ENCODE results near the gene HINT3.

DNA sequence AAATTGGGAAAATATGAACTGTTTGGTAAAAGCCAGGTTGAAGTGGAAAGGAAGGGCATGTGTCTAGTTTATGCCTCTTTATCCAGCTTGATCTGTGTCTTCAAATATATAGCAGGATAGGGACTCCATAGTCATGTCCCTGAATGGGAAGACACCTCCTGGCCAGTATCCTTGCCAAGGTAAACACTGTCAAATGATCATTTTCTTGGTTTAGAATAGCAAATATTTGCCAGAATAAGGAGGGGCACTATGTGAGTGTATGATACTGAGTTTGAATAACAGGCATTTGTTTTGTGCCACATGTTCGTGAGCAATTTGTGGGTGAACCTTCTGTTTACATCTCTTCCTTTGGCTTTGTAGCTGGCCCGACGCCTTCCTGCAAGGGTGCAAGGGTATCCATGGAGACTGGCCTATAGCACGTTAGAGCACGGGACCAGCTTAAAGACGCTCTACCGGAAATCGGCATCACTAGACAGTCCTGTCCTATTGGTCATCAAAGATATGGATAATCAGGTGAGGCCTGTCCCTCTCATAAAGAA lies 34.2 kb upstream of the HINT3 start:
- TF ChIP-seq POLR2A (IDR thresholded peaks at IDR 0.05; ENCODE audit: borderline replicate concordance, extremely low read depth, insufficient read depth, insufficient read length) (no peak), ZNF274 (IDR thresholded peaks at IDR 0.05; ENCODE audit: low read depth, low read length) (no peak), YY1 (IDR thresholded peaks at IDR 0.05; ENCODE audit: extremely low read depth, insufficient replicate concordance, low read depth, low read length) (no peak), SP1 (IDR thresholded peaks at IDR 0.05; ENCODE audit: low read depth) (no peak), EZH2phosphoT487 (IDR thresholded peaks at IDR 0.05; ENCODE audit: borderline replicate concordance) (no peak)
- TF ChIP-seq, protein P1, sequence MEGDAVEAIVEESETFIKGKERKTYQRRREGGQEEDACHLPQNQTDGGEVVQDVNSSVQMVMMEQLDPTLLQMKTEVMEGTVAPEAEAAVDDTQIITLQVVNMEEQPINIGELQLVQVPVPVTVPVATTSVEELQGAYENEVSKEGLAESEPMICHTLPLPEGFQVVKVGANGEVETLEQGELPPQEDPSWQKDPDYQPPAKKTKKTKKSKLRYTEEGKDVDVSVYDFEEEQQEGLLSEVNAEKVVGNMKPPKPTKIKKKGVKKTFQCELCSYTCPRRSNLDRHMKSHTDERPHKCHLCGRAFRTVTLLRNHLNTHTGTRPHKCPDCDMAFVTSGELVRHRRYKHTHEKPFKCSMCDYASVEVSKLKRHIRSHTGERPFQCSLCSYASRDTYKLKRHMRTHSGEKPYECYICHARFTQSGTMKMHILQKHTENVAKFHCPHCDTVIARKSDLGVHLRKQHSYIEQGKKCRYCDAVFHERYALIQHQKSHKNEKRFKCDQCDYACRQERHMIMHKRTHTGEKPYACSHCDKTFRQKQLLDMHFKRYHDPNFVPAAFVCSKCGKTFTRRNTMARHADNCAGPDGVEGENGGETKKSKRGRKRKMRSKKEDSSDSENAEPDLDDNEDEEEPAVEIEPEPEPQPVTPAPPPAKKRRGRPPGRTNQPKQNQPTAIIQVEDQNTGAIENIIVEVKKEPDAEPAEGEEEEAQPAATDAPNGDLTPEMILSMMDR (IDR thresholded peaks at IDR 0.05 in 2 of 3, conservative IDR thresholded peaks at IDR 0.05 in 1 of 3; ENCODE audit: borderline replicate concordance in 1 of 3, insufficient read depth in 1 of 3, low read depth in 2 of 3, low read length in 2 of 3) = no peak
